HAP-1 (cell line): ENCODE measurements around the gene ITGA4.
"Not testable (repeated sequence)": the region's sequence is repeated elsewhere in the genome, so short reads cannot be mapped to it uniquely, and the experiment has no call there.

Experiments used
- DNase-seq, 2 experiments: peaks; one replicate each; pipeline ENCODE4 v3.0.0-alpha.2; 2016 to 2020; ENCODE audit warnings: low spot score in 2 of 2
- H3K27me3 ChIP-seq: fragments of 250-450 bp; sonication (Bioruptor Pico); 2 replicates; pipeline ENCODE4 v1.5.1; 2020; ENCODE audit warnings: low read depth, mild to moderate bottlenecking, moderate library complexity
- H3K36me3 ChIP-seq: fragments of 250-450 bp; sonication (Bioruptor Pico); replicated peaks from 2 replicates; pipeline ENCODE4 v1.5.1; 2020; ENCODE audit warnings: mild to moderate bottlenecking
- H3K4me1 ChIP-seq: fragments of 250-450 bp; sonication (Bioruptor Pico); 2 replicates; pipeline ENCODE4 v1.5.1; 2020; ENCODE audit warnings: mild to moderate bottlenecking
- H3K4me3 ChIP-seq: fragments of 250-450 bp; sonication (Bioruptor Pico); 2 replicates; pipeline ENCODE4 v1.5.1; 2020; ENCODE audit warnings: mild to moderate bottlenecking, moderate library complexity
- H3K9me3 ChIP-seq: fragments of 250-450 bp; sonication (Bioruptor Pico); 2 replicates; pipeline ENCODE4 v1.5.1; 2020; ENCODE audit warnings: mild to moderate bottlenecking, moderate library complexity
- in situ Hi-C: fragments of 300-500 bp; cut with MboI; formaldehyde crosslinking; loops from 3 replicates; pipeline ENCODE4 v1.14.3; 2020; ENCODE audit warnings: low sequenced_read_pairs, inconsistent platforms, mixed read lengths

Gene ITGA4

GRCh38 chr2:181441670-181442069, 15.5 kb upstream of the ITGA4 start:
- H3K4me3 ChIP-seq = no peak overlapping the region
- H3K36me3 ChIP-seq = no peaks in the 10 kb centered on the region
- DNase-seq = no peak
- in situ Hi-C loops = no loop called here
- H3K4me1 ChIP-seq = peaks cover 8% of the 10 kb centered on the region
- no peaks in the 10 kb centered on the region for H3K9me3 ChIP-seq
- H3K27me3 ChIP-seq = 0 out of 2 replicates have a peak, but pooled peaks cover 4% of the 10 kb centered on the region

GRCh38 chr2:181444654-181445053, 12.5 kb upstream of the ITGA4 start:
- H3K27me3 ChIP-seq = 0 out of 2 replicates have a peak, but pooled peaks cover 4% of the 10 kb centered on the region
- no peak overlapping the region for H3K4me3 ChIP-seq
- H3K9me3 ChIP-seq = no peaks in the 10 kb centered on the region
- no peaks in the 10 kb centered on the region for H3K36me3 ChIP-seq
- in situ Hi-C loops = no loop called here
- no peak for DNase-seq
- peaks cover 8% of the 10 kb centered on the region for H3K4me1 ChIP-seq

- DNase-seq = no peak
- Histone ChIP-seq H3K36me3 (no peaks in the 10 kb centered on the region), H3K9me3 (no peaks in the 10 kb centered on the region), H3K4me1 (no peaks in the 10 kb centered on the region; the same call in 1 of the 2 replicates), H3K27me3 (0 out of 2 replicates have a peak, but pooled peaks cover 4% of the 10 kb centered on the region), H3K4me3 (no peak overlapping the region)
- in situ Hi-C loops = no loop called here
These were observed 10.2 kb upstream of the ITGA4 start for GRCh38 chr2:181446985-181447384.

- in situ Hi-C loops, H3K4me3 ChIP-seq, H3K36me3 ChIP-seq, H3K27me3 ChIP-seq, H3K4me1 ChIP-seq, H3K9me3 ChIP-seq, DNase-seq: not testable (repeated sequence)
These were observed 7.9 kb upstream of the ITGA4 start for GRCh38 chr2:181449278-181449677.

GRCh38 chr2:181454686-181455450, 2.3 kb upstream of the ITGA4 start:
- H3K4me1 ChIP-seq = peaks cover 19% of the 10 kb centered on the region
- no peak for DNase-seq
- no peaks in the 10 kb centered on the region for H3K27me3 ChIP-seq
- no peaks in the 10 kb centered on the region for H3K9me3 ChIP-seq
- H3K36me3 ChIP-seq = no peaks in the 10 kb centered on the region
- H3K4me3 ChIP-seq = no peak overlapping the region
- in situ Hi-C loops = loop anchor here (25.0 kb wide), 1 partner anchor 343 kb away; no protein-coding TSS in a partner anchor

- Histone ChIP-seq H3K9me3 (no peaks in the 10 kb centered on the region), H3K4me1 (peaks cover 25% of the 10 kb centered on the region), H3K36me3 (no peaks in the 10 kb centered on the region), H3K4me3 (peak overlapping the region; percentile 54), H3K27me3 (no peaks in the 10 kb centered on the region)
- peak; percentile 36 to 58 for DNase-seq
- in situ Hi-C loops = loop anchor here (25.0 kb wide), 1 partner anchor 344 kb away; no protein-coding TSS in a partner anchor
These were observed 496 bp upstream of the ITGA4 start for GRCh38 chr2:181456660-181457120.

GRCh38 chr2:181457741-181458425, 697 bp downstream of the ITGA4 start:
- DNase-seq = peak; percentile 38 to 69
- no peaks in the 10 kb centered on the region for H3K27me3 ChIP-seq
- no peaks in the 10 kb centered on the region for H3K9me3 ChIP-seq
- peak overlapping the region; percentile 54 for H3K4me3 ChIP-seq
- in situ Hi-C loops = loop anchor here (25.0 kb wide), 1 partner anchor 346 kb away; no protein-coding TSS in a partner anchor
- H3K4me1 ChIP-seq = peaks cover 25% of the 10 kb centered on the region
- no peaks in the 10 kb centered on the region for H3K36me3 ChIP-seq

GRCh38 chr2:181458871-181459270, 1.7 kb downstream of the ITGA4 start:
- in situ Hi-C loops = loop anchor here (25.0 kb wide), 1 partner anchor 347 kb away; no protein-coding TSS in a partner anchor
- no peaks in the 10 kb centered on the region for H3K27me3 ChIP-seq

GRCh38 chr2:181459621-181460021, 2.4 kb downstream of the ITGA4 start:
- peak overlapping the region; percentile 54 for H3K4me3 ChIP-seq
- H3K27me3 ChIP-seq = no peaks in the 10 kb centered on the region
- H3K9me3 ChIP-seq = no peaks in the 10 kb centered on the region
- in situ Hi-C loops = loop anchor here (25.0 kb wide), 1 partner anchor 347 kb away; no protein-coding TSS in a partner anchor
- no peaks in the 10 kb centered on the region for H3K36me3 ChIP-seq
- no peak for DNase-seq
- H3K4me1 ChIP-seq = peaks cover 25% of the 10 kb centered on the region

More at GRCh38 chr2:181458871-181459270, 1.7 kb downstream of the ITGA4 start:
- Histone ChIP-seq H3K9me3 (no peaks in the 10 kb centered on the region), H3K4me3 (peak overlapping the region; percentile 54), H3K36me3 (no peaks in the 10 kb centered on the region), H3K4me1 (peaks cover 25% of the 10 kb centered on the region)
- DNase-seq = no peak

GRCh38 chr2:181461056-181461997, 4.1 kb downstream of the ITGA4 start:
- in situ Hi-C loops = loop anchor here (25.0 kb wide), 1 partner anchor 349 kb away; no protein-coding TSS in a partner anchor
- DNase-seq = no peak
- H3K9me3 ChIP-seq = no peaks in the 10 kb centered on the region
- H3K36me3 ChIP-seq = no peaks in the 10 kb centered on the region
- no peaks in the 10 kb centered on the region for H3K27me3 ChIP-seq
- no peak overlapping the region for H3K4me3 ChIP-seq
- peaks cover 39% of the 10 kb centered on the region for H3K4me1 ChIP-seq

- Histone ChIP-seq H3K4me3 (no peak overlapping the region), H3K36me3 (no peaks in the 10 kb centered on the region), H3K27me3 (no peaks in the 10 kb centered on the region), H3K9me3 (no peaks in the 10 kb centered on the region), H3K4me1 (peaks cover 33% of the 10 kb centered on the region)
- no peak for DNase-seq
- in situ Hi-C loops = loop anchor here (25.0 kb wide), 1 partner anchor 350 kb away; no protein-coding TSS in a partner anchor
These were observed 4.8 kb downstream of the ITGA4 start for GRCh38 chr2:181462033-181462432.

- H3K9me3 ChIP-seq = no peaks in the 10 kb centered on the region
- no peak overlapping the region for H3K4me3 ChIP-seq
- H3K36me3 ChIP-seq = no peaks in the 10 kb centered on the region
- peaks cover 37% of the 10 kb centered on the region for H3K4me1 ChIP-seq
- no peaks in the 10 kb centered on the region for H3K27me3 ChIP-seq
- in situ Hi-C loops = loop anchor here (25.0 kb wide), 1 partner anchor 351 kb away; no protein-coding TSS in a partner anchor
- DNase-seq = no peak
These were observed 6.4 kb downstream of the ITGA4 start for GRCh38 chr2:181463588-181463987.

GRCh38 chr2:181464966-181465365, 7.8 kb downstream of the ITGA4 start:
- peaks cover 34% of the 10 kb centered on the region for H3K4me1 ChIP-seq
- no peak for DNase-seq
- no peaks in the 10 kb centered on the region for H3K36me3 ChIP-seq
- no peaks in the 10 kb centered on the region for H3K27me3 ChIP-seq
- H3K4me3 ChIP-seq = no peak overlapping the region
- in situ Hi-C loops = loop anchor here (25.0 kb wide), 1 partner anchor 353 kb away; no protein-coding TSS in a partner anchor
- H3K9me3 ChIP-seq = no peaks in the 10 kb centered on the region
